Keratinocyte (primary cell): ENCODE measurements around the gene EGR4.

Experiments
- EZH2 ChIP-seq: IDR thresholded peaks from one replicate; pipeline ENCODE4 v1.6.1; 2012; ENCODE audit warnings: inconsistent platforms, mild to moderate bottlenecking, low read length, moderate library complexity
- TF ChIP-seq, protein P1 (sequence below), 3 experiments: IDR thresholded peaks in 1 of 3; conservative IDR thresholded peaks in 1 of 3; optimal IDR thresholded peaks in 1 of 3; 2 replicates in 2 of 3; 3 replicates in 1 of 3; pipeline versions ENCODE3 to v1.5.1; 2011; ENCODE audit warnings: low read length in 3 of 3, mild to moderate bottlenecking in 3 of 3, moderate library complexity in 2 of 3, control low read depth in 1 of 3, inconsistent platforms in 1 of 3; ENCODE audit not compliant: insufficient read depth in 2 of 3; ENCODE audit errors: extremely low read depth in 1 of 3

- TF ChIP-seq, protein P1, sequence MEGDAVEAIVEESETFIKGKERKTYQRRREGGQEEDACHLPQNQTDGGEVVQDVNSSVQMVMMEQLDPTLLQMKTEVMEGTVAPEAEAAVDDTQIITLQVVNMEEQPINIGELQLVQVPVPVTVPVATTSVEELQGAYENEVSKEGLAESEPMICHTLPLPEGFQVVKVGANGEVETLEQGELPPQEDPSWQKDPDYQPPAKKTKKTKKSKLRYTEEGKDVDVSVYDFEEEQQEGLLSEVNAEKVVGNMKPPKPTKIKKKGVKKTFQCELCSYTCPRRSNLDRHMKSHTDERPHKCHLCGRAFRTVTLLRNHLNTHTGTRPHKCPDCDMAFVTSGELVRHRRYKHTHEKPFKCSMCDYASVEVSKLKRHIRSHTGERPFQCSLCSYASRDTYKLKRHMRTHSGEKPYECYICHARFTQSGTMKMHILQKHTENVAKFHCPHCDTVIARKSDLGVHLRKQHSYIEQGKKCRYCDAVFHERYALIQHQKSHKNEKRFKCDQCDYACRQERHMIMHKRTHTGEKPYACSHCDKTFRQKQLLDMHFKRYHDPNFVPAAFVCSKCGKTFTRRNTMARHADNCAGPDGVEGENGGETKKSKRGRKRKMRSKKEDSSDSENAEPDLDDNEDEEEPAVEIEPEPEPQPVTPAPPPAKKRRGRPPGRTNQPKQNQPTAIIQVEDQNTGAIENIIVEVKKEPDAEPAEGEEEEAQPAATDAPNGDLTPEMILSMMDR (optimal IDR thresholded peaks at IDR 0.05 in 1 of 3, IDR thresholded peaks at IDR 0.05 in 1 of 3, conservative IDR thresholded peaks at IDR 0.05 in 1 of 3; ENCODE audit: extremely low read depth in 1 of 3, insufficient read depth in 2 of 3, low read length in 3 of 3): no peak
- no peak for TF ChIP-seq EZH2
Observed at GRCh38 chr2:73324126-73324725, 30.9 kb upstream of the EGR4 start.
